ENCODE measurements around the gene TRNP1.

Gene TRNP1

DNA sequence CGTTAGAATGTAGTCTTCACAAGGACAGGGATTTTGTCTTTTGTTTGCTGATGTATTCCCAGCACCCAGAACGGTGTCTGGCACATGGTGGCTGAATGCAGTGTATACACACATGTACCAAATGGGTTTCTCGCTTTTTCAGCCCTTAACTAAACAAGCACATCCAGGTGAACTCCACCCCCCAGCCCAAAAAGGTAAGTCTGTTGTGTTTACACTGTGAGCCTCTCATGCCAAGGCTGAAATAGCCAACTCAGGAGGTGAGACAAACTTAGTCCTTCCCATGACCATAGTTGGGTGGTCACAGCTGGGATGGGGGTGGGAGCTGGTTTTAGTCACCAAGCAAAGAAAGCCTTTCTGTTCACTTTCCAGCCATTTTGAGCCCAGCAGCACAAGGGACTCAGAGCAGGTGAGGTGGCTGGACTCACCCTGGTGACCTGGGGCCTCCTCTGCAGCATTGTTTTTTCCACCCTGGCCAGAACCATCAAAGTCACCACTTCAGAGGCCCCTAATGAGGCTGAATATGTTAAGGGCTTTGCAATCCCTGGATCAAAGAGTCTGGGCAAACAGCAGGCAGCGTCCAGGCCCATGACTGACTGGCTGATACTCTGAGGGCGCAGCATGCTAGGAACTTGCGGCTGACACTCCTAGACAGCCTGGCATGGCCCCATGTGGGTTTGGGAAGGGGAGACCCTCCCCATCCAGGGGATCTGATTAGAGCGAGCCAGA lies 10.4 kb downstream of the TRNP1 start:
- no peak for DNase-seq

DNA sequence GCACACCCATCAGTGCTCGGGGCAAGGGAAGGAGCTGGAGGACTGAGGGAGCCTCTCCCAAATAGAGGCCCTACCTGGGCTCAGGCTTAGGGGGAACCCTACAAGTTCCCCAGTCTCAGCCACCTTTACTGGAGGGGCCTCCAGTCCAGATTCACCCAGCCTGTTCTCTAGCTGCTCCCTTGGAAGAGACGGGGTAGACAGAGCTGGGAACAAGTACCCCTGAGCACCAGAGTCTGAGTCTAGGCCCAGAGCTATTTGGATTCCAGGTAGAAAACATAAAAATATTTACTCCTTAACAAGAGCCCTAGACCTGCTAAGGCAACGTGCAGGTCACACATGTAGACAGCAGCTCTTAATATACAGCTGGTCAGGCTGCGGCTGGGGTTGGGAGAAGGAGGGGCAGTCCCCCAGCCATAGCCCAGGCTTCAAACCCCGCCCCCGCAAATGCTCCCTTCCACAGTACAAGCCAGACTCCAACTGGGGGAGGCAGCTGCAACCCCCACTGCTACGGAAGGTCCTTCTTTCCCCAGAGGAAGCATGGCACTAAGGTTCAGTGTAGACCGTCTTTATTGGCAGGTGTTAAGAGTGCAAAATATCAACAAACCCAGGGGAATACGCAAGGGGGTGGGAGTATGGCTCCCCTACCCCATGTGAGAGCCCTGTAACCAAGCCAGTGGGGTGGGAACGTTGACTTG lies 11.1 kb downstream of the TRNP1 start:
- no peak for DNase-seq

DNA sequence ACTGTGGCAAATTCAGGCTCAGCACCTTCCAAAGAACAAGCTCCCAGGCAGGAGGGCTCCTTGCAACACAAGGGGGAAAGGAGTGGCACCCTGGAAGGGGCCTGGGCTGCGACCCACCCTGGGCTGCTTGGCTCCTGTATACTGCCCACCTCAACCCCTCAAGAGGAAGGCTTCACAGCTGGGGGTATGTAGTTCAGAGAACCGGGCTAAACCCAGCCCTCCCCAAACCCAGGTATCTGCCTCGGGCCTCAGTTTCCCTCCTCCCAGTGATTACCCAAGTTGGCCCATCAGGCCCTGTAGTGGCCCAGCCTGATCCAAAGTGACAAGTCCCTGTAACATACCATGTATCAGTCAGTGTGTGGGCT lies 11.7 kb downstream of the TRNP1 start:
- no peak for DNase-seq

DNA sequence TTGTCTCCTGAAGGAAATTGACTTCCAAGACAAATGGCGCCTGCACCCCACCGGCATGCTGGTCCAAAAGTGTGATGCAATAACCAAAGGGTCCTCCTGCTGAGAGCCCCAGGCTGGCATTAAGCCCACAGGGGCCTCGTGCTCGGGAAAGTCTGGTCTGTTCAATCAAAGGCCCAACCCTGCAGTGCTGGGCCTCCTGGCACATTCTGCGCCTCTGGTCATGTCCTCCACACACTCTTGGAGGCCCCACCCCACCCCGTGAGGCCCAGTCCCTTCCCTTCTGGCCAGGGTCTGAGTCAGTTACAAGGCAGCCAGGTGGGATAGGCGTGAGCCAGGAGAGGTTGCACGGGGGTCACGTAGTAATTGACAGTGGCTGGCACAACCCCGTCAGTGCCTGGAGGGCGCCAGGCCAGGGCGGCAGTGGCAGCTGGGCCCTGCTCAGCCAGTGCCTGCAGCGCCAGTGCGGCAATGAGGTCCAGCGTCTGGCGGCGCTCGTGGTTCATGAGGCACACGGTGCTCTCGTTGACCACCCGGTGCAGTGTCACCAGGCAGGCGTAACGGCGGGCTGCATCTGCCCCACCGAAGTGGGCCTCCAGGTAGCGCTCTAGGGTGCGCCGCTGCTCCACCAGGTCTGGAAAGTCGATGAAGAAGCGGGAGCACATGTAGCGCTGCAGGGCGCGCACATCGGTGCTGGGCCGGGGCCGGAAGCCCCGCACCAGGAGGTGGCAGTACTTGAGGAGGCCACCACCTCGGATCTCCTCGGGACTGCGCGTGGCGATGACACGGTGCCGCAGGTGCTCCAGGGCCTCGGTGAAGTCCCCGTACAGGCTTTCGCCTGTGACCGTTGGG lies 12.4 kb downstream of the TRNP1 start:
- no peak for DNase-seq

DNA sequence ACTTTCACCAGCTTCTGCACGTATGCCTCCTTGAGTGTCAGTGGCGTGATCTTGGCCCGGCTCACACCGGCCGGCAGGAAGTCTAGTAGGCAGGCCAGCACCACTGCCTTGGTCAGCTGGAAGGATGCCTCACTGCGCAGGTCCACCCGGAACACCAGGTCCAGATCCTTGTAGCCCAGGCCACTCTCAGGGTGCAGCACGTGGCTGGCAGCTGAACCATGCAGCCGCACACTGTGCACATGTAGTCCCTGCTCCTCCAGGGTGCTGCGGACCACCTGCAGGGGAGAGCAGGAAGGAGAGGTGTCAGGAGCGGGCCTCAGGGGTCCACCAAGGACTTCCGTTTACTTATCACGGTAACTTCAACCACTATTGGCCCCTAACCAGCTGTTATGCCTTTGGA lies 13.2 kb downstream of the TRNP1 start:
- DNase-seq = no peak

DNA sequence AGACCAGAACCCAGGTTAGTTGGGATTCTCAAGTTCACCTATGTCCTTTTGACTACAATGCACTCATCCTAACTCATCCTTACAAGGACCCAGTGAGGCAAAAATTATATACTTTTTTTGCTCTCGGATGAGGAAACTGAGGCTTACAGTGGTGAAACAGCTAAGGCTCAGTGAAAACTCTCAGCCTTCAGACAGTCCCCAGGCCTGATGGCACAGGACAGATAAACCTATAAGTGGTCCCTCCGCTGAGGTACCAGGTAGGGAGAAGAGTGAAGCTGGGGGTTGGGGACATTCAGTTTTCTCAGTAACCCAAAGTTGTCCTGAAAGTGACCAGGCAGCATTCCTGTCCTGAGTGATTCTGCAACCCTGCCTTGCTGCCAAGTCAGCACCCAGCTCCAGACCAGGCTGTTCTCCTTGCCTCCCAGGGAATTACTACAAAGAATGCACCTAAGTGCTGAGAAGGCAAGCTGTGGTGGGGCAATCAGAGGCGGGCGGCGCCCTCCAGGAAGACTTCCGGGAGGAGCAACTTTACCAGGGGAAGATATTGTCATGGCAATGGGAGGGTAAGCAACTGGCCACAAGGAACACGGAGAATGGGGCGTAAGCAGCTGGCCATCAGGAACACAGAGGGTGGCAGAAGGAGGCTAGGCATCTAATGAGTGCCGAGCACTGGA lies 14.6 kb downstream of the TRNP1 start:
- DNase-seq = no peak

DNA sequence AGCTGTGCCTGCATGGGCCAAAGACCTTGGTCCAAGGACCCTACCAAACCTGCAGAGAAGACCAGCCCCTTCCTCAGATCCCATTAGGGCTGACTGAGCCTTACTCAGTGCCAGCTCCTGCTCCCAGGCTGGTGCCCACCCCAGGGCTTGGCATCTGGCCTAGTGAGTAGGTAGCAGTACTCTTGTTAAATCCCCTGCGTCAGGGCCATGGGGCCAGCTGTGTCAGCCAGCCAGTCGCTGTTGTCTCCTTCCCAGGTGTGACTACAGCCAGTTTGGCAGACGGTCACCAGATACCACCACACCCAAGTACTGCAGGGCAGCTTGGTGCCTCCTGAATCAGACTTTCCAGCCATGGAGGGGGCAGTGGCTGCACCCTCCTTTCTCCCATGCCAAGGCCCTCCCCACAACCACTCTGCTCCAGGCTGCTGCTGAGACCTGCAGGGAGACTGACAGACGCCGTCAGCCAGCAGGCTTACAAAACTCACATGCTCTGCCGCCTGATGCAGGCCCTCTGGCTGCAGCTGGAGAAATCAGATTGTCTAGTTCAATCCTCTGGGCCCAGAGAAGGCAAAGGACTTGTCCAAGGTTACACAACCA lies 16.2 kb downstream of the TRNP1 start:
- DNase-seq = no peak

DNA sequence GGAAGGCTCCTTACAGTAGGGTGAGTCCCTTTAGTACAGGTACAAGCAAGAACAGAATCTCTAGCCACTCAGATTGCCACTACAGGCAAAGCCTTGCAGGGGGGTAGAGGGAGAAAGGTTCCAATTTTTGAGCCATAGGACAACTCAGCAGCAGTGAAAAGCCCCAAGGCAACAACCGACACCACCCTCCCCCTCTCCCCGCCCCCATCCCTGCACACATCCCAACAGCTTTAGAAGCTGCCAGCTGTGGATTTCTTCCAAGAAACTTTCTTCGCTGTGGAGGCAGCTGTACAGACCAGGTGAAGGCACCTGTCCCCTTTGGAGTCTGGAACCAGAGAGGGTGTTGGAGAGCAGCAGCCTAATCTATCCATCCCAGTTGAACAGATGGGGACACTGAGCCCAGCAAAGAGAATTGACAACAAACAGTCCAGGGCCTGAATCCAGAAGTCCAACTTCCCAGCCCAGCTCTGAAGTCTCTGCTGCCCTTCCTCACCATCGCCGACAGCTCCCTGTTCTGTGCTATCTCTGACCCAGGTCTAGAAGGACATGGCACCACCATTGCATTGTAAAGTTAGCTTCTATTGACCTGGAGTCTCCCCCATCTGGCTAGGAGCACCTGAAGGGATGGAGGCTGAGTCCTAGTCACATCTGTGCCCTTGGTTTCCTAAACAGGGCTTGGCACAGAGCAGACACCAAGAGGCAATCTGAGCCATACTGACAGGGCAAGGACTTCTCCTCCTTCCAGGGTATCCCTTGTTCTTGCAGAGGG lies 16.9 kb downstream of the TRNP1 start:
- no peak for DNase-seq

DNA sequence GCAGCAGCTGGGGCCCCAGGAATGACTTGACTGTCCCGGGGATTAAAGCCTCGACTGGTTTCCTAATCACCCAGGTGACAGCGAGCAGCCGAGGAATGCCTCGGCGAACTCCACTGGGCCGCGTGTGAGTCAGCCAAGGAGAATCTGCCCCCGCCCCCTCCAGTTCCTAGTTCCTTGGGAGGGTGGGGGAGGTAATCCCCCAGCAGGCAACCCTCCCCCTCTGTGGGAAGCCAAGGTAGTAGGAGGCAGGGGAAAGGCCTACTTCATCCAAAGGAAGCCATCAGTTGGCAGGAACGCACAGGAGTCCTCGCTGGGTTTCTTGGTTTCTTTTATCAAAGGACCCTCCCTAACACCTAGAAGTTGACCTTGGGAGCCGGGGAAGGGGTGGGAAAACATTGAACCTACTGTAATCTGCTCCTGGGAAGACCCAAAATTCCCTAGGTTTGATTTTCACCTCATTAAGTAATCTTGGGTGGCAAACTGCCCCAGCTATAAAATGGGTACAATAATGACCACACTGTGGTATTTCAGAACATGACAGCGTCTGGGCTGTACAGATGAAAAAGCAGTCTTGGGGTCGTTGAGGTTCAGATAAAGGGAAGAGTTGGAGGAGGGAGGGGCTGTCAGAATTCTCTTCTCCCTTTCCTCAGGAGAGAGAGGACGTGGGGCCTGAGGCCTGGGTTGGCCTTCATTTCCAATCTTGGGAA lies 17.7 kb downstream of the TRNP1 start:
- no peak for DNase-seq

DNA sequence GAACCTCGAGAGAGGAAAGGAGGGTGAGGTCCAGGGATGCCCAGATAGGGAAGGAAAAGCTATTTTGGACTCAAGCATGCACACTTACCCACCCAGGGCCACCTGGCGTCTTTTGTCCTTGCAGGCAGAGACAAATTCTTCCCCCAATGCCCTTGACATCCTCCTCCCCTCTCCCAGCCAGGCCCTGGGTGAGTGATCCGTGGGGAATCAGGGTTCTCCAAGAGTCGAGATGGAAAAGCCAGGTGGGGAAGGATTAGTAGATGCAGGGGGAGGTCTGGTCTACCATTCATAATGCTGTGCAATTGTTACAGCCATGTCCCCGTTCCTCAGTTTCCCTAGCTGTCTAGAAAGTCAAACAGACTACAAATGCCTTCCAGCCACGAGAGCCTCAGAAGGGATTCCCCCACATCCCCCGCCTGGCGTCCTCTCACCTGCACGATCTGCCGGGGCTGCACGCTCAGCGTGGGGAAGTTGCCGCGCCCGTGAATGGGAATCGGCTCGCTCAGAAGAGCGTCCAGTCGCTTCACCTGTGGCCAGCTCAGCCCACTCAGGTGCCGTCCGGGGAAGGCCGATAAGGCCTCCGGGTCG lies 18.6 kb downstream of the TRNP1 start:
- DNase-seq = no peak

DNA sequence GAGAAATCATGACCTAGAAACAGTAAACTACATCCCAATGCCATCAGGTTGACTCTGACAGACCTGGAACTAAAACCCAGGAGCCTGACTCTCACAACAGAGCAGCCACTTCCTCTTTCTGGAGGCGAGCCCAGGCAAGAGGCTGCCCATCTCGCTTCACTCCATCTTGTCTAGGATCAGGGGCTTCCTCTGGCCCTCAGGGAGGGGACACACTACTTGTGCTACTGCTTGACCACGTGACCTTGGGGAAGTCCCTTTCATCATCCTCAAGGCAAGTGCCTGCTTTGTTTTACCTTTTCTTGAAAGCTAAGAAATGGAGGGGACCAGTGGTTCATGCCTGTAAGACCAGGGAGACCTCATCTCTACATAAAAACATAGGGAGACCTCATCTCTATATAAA lies 21.8 kb downstream of the TRNP1 start:
- DNase-seq = no peak

DNA sequence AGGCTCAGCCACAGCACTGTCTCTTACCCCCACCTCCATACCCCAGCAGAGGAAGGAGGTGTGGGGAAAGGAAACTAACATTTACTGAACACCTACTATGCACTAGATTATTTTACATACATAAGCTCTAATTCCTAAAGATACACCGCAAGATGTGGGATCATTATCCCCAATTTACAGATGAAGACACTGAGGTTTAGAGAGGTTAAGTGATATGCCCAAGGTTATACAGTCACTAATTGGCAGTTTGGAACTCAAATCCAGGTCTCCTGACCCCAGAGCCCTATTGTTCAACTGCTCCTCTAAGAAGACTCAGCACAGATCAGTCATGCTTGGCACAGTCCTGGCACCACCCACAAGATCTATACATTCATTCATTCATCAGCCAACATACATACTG lies 22.9 kb downstream of the TRNP1 start:
- no peak for DNase-seq

DNA sequence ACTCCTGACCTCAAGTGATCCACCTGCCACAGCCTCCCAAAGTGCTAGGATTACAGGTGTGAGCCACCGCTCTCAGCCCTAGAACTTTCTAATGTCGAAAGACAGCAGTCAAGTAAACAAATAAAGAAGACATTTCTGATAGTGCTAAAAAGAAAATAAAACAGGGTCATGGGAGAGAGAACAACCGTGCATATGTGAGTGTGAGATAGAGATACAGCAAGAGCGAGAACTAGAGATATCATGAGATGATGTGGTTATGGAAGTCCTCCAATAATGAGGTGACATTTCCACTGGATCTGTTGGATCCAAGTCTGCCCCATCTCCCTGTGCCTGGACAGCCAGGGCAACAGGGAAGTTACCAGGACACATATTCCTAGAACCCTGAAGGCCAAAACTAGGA lies 23.7 kb downstream of the TRNP1 start:
- no peak for DNase-seq

DNA sequence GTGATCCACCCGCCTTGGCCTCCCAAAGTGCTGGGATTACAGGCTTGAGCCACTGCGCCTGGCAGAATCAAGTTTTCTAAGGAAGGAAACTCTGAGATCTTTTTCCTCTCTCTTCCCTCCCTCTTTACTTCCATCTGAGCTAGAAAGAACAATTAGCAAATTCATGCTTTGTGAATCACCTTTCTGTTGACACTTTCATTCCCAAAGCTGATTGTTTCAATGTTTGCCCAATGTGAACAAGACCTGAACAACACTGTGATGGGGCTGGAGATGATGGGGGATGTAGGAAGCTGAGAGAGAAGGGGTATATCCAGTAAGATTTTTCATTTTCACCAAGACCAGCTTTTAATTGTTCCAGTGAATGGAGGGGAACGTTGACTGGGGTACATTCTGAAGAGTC lies 24.8 kb downstream of the TRNP1 start:
- DNase-seq = no peak

DNA sequence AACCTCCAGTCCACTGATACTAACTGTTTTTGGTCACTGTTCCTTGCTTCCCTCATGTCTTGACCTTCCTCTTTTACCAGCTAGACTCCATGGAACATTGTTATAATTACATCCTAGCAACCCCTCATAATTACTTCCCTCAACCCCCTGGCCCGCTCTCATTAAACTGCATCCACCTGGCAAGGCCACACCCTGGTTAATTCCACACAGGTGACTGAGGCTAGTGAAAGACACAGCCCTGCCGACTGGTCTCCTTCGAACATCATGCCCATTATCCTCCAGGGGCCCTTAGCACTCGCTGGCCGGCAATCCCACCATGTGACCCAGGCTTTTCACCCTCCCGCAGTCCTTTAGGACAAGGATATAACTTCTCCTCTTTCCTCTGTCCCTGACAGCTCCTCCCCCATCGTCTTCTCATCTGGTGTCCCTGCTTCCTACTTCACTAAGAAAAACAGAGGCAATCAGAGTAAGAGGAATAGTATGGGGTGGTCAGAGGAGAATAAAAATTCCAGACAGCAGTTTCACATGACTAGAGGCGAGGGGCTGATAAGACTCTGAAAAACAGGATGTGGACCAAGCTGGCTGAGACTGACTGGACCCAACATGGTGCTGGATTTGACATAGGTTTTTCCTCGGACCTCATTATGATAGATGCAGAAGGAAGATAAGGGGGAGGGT lies 28.0 kb downstream of the TRNP1 start:
- no peak for DNase-seq

DNA sequence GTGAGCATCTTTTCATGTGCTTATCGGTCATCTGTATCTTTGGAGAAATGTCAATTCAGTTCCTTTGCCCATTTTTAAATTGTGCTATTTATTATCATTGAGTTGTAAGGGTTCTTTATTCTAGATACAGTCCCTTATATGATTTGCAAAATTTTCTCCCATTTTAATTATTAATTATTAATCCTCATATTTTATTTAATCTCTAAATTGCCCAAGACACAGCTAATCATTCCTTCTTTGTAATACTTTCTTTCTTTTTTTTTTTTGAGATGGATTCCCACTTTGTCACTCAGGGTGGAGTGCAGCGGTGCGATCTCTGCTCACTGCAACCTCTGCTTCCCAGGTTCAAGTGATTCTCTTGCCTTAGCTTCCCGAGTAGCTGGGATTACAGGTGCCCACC lies 32.2 kb downstream of the TRNP1 start:
- DNase-seq = no peak

DNA sequence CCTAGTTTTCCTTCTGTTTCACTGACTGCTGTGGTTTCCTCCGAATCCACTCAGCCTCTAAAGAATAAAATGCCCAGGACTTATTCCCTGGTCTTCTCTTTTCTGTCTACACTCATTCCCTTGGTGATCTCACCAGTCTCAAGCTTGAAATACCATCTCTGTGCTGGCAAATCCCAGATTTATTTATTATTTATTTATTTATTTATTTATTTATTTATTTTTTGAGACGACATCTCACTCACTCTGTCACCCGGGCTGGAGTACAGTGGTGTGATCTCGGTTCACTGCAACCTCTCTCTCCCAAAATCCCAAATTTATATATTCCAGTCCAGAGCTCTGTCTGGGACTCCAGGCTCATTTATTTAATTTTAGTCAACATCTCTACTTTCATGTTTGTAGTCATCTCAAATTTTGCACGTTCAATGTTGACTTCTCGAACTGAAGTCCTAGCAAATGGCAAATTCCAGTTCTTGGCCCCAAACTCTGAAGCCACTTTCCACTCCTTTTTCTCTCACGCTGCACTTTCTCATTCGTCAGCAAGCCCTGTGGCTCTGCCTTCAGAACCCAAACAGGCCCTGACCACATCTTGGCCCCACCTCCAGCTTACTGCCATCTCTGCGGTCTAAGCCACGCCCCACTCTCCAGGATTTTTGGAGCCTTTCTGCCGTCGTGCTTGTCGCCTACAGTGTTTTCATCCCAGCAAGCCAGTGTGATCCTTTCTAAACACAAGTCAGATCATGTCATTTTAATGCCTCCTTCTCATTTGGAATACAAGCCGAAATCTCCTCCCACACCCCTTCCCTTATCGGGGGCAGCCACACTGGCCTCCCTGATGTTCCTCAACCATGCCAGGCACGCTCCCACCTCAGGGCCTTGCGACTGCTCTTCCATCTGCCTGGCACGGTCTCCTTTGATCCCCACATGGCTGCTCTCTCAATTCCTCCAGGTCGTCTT lies 33.4 kb downstream of the TRNP1 start:
- no peak for DNase-seq

DNA sequence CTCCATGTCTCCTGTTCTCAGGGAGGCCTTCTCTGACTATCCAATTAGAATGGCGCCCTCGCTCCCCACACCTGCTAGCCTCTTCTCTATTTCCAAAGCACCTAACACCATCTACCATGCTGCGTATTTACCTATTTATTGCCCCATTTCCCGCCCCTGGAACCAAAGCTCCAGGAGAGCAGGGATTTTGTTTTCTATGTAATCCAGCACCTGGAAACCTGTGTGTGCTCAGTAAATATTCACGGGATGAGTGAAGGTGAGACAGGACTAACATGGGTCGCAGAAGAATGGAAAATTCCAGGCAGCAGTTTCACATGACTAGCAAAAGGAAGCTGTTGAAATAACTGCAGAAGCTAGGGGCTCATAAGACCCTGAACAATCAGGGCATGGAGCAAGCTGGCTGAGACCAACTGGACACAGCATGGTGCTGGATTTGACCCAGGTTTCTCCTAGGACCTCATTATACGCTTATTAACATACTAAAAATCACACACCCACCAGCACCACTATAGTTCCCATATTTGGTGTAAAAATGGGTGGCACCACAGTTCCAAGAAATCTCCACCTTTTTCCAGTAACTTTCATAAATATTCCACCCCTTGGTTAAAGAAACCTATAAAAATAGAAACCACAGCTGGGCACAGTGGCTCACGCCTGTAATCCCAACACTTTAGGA lies 34.2 kb downstream of the TRNP1 start:
- DNase-seq = no peak

DNA sequence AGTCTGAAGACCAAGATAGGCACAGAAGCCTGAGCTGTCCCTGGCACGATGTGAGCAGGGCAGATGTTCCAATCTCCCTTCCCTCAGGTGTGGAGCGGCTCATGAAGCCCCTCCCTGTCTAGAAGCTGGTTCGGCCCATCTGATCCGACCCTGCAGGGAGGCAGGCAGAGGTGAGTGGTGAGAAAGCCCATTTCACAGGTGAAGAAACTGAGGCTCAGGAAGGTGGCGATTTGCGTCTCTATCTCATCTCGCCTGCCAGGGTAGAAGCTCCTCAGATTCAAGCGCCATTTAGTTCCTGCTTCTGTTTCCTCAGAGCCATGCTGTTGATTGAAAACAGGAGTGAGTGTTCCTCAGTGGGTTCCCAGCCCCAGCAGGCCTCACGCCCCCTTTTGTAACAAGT lies 36.0 kb downstream of the TRNP1 start:
- DNase-seq = no peak

Measured in CD4-positive, alpha-beta T cell treated with Interleukin-10 for 1 hour (primary cell).